ENCODE results near the gene JAKMIP2. TPM values are rescaled to one million over a fixed set of nuclear protein-coding genes. Genes with fewer than 3 reads are reported as not detected.
"Not testable (repeated sequence)": the region's sequence is repeated elsewhere in the genome, so short reads cannot be mapped to it uniquely, and the experiment has no call there.

Gene JAKMIP2
- total RNA-seq, 4 donors from 2014 or later = 2.1 TPM; not detected in 2

- H3K9me3 ChIP-seq = no peaks in the 10 kb centered on the region
- no peaks in the 10 kb centered on the region for H3K4me1 ChIP-seq
- DNase-seq = no peak
- H3K36me3 ChIP-seq = no peaks in the 10 kb centered on the region
- no peak for TF ChIP-seq POLR2A (IDR thresholded peaks at IDR 0.05)
- TF ChIP-seq, protein P1, sequence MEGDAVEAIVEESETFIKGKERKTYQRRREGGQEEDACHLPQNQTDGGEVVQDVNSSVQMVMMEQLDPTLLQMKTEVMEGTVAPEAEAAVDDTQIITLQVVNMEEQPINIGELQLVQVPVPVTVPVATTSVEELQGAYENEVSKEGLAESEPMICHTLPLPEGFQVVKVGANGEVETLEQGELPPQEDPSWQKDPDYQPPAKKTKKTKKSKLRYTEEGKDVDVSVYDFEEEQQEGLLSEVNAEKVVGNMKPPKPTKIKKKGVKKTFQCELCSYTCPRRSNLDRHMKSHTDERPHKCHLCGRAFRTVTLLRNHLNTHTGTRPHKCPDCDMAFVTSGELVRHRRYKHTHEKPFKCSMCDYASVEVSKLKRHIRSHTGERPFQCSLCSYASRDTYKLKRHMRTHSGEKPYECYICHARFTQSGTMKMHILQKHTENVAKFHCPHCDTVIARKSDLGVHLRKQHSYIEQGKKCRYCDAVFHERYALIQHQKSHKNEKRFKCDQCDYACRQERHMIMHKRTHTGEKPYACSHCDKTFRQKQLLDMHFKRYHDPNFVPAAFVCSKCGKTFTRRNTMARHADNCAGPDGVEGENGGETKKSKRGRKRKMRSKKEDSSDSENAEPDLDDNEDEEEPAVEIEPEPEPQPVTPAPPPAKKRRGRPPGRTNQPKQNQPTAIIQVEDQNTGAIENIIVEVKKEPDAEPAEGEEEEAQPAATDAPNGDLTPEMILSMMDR (IDR thresholded peaks at IDR 0.05) = no peak
- H3K27ac ChIP-seq = no peak overlapping the region
- no peak overlapping the region for H3K4me3 ChIP-seq
- no peaks in the 10 kb centered on the region for H3K27me3 ChIP-seq
Observed at GRCh38 chr5:147636729-147636984, 145.9 kb downstream of the JAKMIP2 start.

- Histone ChIP-seq H3K4me3 (no peak overlapping the region), H3K27me3 (no peaks in the 10 kb centered on the region), H3K9me3 (no peaks in the 10 kb centered on the region), H3K36me3 (no peaks in the 10 kb centered on the region), H3K4me1 (no peaks in the 10 kb centered on the region), H3K27ac (no peak overlapping the region)
- no peak for DNase-seq
- TF ChIP-seq POLR2A (IDR thresholded peaks at IDR 0.05) = no peak
- TF ChIP-seq, protein P1 (IDR thresholded peaks at IDR 0.05) = no peak
Observed at GRCh38 chr5:147635882-147636728, 146.4 kb downstream of the JAKMIP2 start.

- not testable (repeated sequence) for H3K27ac ChIP-seq, H3K27me3 ChIP-seq, DNase-seq, H3K36me3 ChIP-seq, H3K4me1 ChIP-seq, H3K9me3 ChIP-seq, H3K4me3 ChIP-seq
Observed at GRCh38 chr5:147635439-147635838, 147.1 kb downstream of the JAKMIP2 start.

DNA sequence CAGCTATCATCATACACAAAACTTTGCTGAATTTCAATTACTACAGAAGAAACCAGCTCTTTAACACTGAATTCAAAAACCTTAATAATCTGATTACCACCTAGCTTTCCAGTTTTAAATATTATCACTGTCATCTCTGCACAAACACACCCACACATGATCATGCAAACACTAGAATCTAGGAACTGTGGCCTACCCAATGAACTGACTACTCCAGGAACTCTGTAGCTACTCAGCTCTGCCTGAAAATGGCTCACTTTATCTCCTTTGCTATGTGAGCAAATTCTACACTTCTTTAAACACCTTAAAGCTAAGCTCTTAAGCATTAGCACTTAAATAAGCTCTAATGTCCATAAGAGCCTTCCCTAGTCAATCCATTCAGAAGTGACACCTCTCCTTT is 149.4 kb downstream of the JAKMIP2 start:
- Histone ChIP-seq H3K4me1 (no peaks in the 10 kb centered on the region), H3K9me3 (no peaks in the 10 kb centered on the region), H3K36me3 (no peaks in the 10 kb centered on the region), H3K4me3 (no peak overlapping the region), H3K27me3 (no peaks in the 10 kb centered on the region), H3K27ac (no peak overlapping the region)
- no peak for DNase-seq
- TF ChIP-seq POLR2A (IDR thresholded peaks at IDR 0.05) = no peak
- TF ChIP-seq, protein P1 (IDR thresholded peaks at IDR 0.05) = no peak

- Histone ChIP-seq H3K36me3 (no peaks in the 10 kb centered on the region), H3K9me3 (no peaks in the 10 kb centered on the region), H3K4me3 (no peak overlapping the region), H3K4me1 (no peaks in the 10 kb centered on the region), H3K27ac (no peak overlapping the region), H3K27me3 (no peaks in the 10 kb centered on the region)
- DNase-seq = no peak
- TF ChIP-seq, protein P1 (IDR thresholded peaks at IDR 0.05) = no peak
- no peak for TF ChIP-seq POLR2A (IDR thresholded peaks at IDR 0.05)
Observed at GRCh38 chr5:147631428-147632003, 151.0 kb downstream of the JAKMIP2 start.

- H3K4me1 ChIP-seq = no peaks in the 10 kb centered on the region
- TF ChIP-seq, protein P1 (IDR thresholded peaks at IDR 0.05) = no peak
- no peak for TF ChIP-seq POLR2A (IDR thresholded peaks at IDR 0.05)
- DNase-seq = no peak
- no peaks in the 10 kb centered on the region for H3K27me3 ChIP-seq
- H3K27ac ChIP-seq = no peak overlapping the region
- H3K9me3 ChIP-seq = no peaks in the 10 kb centered on the region
- no peak overlapping the region for H3K4me3 ChIP-seq
- no peaks in the 10 kb centered on the region for H3K36me3 ChIP-seq
Observed at GRCh38 chr5:147629196-147629595, 153.3 kb downstream of the JAKMIP2 start.

Data from Peyer's patch (tissue), 4 donors.